ENCODE data around the gene RGS16.

Gene RGS16

GRCh38 chr1:182580736-182581135 is 23.5 kb downstream of the RGS16 start:
- no peak for DNase-seq (ENCODE audit: low read depth in 2 of 2)

- DNase-seq (ENCODE audit: low read depth in 2 of 2) = peak in 1 of 2 experiments; percentile 12
These were observed 28.5 kb downstream of the RGS16 start for GRCh38 chr1:182575540-182576149.

- no peak for DNase-seq (ENCODE audit: low read depth in 2 of 2)
These were observed 30.0 kb downstream of the RGS16 start for GRCh38 chr1:182574156-182574555.

GRCh38 chr1:182570611-182570970 is 33.6 kb downstream of the RGS16 start:
- no peak for DNase-seq (ENCODE audit: low read depth in 2 of 2)

GRCh38 chr1:182569939-182570610 is 34.1 kb downstream of the RGS16 start:
- no peak for DNase-seq (ENCODE audit: low read depth in 2 of 2)

- DNase-seq (ENCODE audit: low read depth in 2 of 2) = no peak
These were observed 35.4 kb downstream of the RGS16 start for GRCh38 chr1:182568647-182569284.

GRCh38 chr1:182567629-182568028 is 36.6 kb downstream of the RGS16 start:
- no peak for DNase-seq (ENCODE audit: low read depth in 2 of 2)

GRCh38 chr1:182565537-182565936 is 38.7 kb downstream of the RGS16 start:
- no peak for DNase-seq (ENCODE audit: low read depth in 2 of 2)

- no peak for DNase-seq (ENCODE audit: low read depth in 2 of 2)
These were observed 39.7 kb downstream of the RGS16 start for GRCh38 chr1:182564406-182565004.

GRCh38 chr1:182563095-182563494 is 41.1 kb downstream of the RGS16 start:
- no peak for DNase-seq (ENCODE audit: low read depth in 2 of 2)

GRCh38 chr1:182561456-182561855 is 42.7 kb downstream of the RGS16 start:
- DNase-seq (ENCODE audit: low read depth in 2 of 2) = no peak

- no peak for DNase-seq (ENCODE audit: low read depth in 2 of 2)
These were observed 43.7 kb downstream of the RGS16 start for GRCh38 chr1:182560392-182560984.

GRCh38 chr1:182556279-182556678 is 47.9 kb downstream of the RGS16 start:
- DNase-seq (ENCODE audit: low read depth in 2 of 2) = no peak

- no peak for DNase-seq (ENCODE audit: low read depth in 2 of 2)
These were observed 48.7 kb downstream of the RGS16 start for GRCh38 chr1:182555493-182555892.

GRCh38 chr1:182552527-182552926 is 51.7 kb downstream of the RGS16 start:
- DNase-seq (ENCODE audit: low read depth in 2 of 2) = no peak

GRCh38 chr1:182549811-182550210 is 54.4 kb downstream of the RGS16 start:
- DNase-seq (ENCODE audit: low read depth in 2 of 2) = no peak

- no peak for DNase-seq (ENCODE audit: low read depth in 2 of 2)
These were observed 54.8 kb downstream of the RGS16 start for GRCh38 chr1:182549346-182549745.
